ENCODE data around the gene SLC10A3. TPM values are rescaled to one million over a fixed set of nuclear protein-coding genes. Genes with fewer than 3 reads are reported as not detected.

Gene SLC10A3
- total and polyA plus RNA-seq, 2 of the 13 experiments (the other 11 are each of a cell fraction or from before 2014, with no cell fraction given): 10.1 to 11.5 TPM

DNA sequence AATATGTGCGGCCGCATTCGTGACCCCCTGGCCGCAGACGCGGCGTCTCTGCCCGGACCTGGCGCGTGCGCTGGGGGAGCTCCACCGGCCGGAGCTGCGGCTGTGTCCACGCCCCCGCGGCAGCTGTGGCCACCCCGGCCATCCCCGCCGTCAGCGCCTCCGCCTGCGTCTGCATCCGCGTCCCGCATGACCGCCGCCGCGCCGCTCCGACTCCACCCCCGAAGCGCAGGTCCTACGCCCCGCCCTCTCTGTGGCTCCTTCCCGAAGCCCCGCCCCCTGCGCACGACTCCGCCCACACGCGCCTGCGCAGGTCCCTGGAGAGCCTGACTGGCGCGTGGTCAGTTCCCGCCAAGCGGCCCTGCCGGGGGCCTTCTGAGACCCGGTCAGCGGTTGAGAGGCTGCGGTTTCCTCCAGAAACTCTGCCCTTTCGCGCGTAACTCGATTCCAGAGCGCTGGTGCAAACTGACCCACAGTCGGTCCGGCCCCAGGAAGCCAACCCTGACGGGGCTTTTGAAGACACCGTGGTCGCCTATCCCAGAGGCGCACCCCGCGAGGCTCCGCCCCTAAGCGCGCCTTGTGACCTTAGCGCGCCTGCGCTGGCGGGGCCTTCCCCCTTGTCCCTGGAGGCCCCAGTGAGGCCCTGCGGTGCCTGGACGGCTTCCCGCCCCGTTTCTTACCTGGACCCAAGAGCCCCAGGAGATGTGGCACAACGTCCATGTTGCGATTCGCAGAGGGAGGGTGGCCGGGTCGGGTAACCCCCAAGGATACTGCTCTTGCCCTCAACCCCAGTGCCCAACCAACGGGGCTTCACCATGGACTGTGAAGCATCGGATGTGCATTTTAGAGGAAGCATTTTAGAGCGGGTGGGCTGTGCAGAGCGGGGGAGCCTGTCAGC, 11.5 kb downstream of the SLC10A3 start, which contains the start of gene LAGE3 (continued):
- TF ChIP-seq, protein P1, sequence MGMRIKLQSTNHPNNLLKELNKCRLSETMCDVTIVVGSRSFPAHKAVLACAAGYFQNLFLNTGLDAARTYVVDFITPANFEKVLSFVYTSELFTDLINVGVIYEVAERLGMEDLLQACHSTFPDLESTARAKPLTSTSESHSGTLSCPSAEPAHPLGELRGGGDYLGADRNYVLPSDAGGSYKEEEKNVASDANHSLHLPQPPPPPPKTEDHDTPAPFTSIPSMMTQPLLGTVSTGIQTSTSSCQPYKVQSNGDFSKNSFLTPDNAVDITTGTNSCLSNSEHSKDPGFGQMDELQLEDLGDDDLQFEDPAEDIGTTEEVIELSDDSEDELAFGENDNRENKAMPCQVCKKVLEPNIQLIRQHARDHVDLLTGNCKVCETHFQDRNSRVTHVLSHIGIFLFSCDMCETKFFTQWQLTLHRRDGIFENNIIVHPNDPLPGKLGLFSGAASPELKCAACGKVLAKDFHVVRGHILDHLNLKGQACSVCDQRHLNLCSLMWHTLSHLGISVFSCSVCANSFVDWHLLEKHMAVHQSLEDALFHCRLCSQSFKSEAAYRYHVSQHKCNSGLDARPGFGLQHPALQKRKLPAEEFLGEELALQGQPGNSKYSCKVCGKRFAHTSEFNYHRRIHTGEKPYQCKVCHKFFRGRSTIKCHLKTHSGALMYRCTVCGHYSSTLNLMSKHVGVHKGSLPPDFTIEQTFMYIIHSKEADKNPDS (CRISPR knock-in tag; IDR thresholded peaks at IDR 0.05): no peak
- TF ChIP-seq IKZF1 (IDR thresholded peaks at IDR 0.05) (no peak), ZNF260 (CRISPR knock-in tag; IDR thresholded peaks at IDR 0.05; ENCODE audit: borderline replicate concordance, low read depth) (no peak), ZNF24 (IDR thresholded peaks at IDR 0.05) (no peak), ZNF790 (CRISPR knock-in tag; IDR thresholded peaks at IDR 0.05; ENCODE audit: borderline replicate concordance) (no peak), TARDBP (CRISPR knock-in tag; IDR thresholded peaks at IDR 0.05) (0 out of 2 replicates have a peak, but pooled peaks have one; percentile 35), ZNF724P (CRISPR knock-in tag; IDR thresholded peaks at IDR 0.05; ENCODE audit: borderline replicate concordance) (0 out of 2 replicates have a peak, but pooled peaks have one; percentile 67), ZFY (CRISPR knock-in tag; IDR thresholded peaks at IDR 0.05) (peak; percentile 57), ZNF496 (CRISPR knock-in tag; IDR thresholded peaks at IDR 0.05; ENCODE audit: insufficient replicate concordance) (no peak), MLXIP (CRISPR knock-in tag; IDR thresholded peaks at IDR 0.05; ENCODE audit: borderline replicate concordance) (0 out of 2 replicates have a peak, but pooled peaks have one; percentile 36), JUND (CRISPR knock-in tag; IDR thresholded peaks at IDR 0.05) (no peak), ZNF224 (CRISPR knock-in tag; IDR thresholded peaks at IDR 0.05) (0 out of 2 replicates have a peak, but pooled peaks have one; percentile 54), SRSF1 (optimal IDR thresholded peaks at IDR 0.05; ENCODE audit: low read depth, low read length) (no peak), ZNF264 (CRISPR knock-in tag; IDR thresholded peaks at IDR 0.05) (no peak), CSRNP1 (CRISPR knock-in tag; IDR thresholded peaks at IDR 0.05) (no peak), ZNF263 (CRISPR knock-in tag; IDR thresholded peaks at IDR 0.05) (no peak), ZNF772 (CRISPR knock-in tag; IDR thresholded peaks at IDR 0.05) (peak; percentile 74; the same call in 1 of the 2 replicates), ZNF232 (CRISPR knock-in tag; IDR thresholded peaks at IDR 0.05; ENCODE audit: borderline replicate concordance) (0 out of 2 replicates have a peak, but pooled peaks have one; percentile 63), ZFP37 (CRISPR knock-in tag; IDR thresholded peaks at IDR 0.05; ENCODE audit: borderline replicate concordance) (no peak), AHR (CRISPR knock-in tag; IDR thresholded peaks at IDR 0.05) (no peak)
- TF ChIP-seq, protein P2, sequence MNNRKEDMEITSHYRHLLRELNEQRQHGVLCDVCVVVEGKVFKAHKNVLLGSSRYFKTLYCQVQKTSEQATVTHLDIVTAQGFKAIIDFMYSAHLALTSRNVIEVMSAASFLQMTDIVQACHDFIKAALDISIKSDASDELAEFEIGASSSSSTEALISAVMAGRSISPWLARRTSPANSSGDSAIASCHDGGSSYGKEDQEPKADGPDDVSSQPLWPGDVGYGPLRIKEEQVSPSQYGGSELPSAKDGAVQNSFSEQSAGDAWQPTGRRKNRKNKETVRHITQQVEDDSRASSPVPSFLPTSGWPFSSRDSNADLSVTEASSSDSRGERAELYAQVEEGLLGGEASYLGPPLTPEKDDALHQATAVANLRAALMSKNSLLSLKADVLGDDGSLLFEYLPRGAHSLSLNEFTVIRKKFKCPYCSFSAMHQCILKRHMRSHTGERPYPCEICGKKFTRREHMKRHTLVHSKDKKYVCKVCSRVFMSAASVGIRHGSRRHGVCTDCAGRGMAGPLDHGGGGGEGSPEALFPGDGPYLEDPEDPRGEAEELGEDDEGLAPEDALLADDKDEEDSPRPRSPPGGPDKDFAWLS (CRISPR knock-in tag; IDR thresholded peaks at IDR 0.05; ENCODE audit: borderline replicate concordance): no peak

All from HepG2 (cell line).